ENCODE results near the gene MPV17L2. TPM values are rescaled to one million over a fixed set of nuclear protein-coding genes. Genes with fewer than 3 reads are reported as not detected.

Gene MPV17L2
- total RNA-seq, 4 donors from 2014 or later, result 18.1 to 38.9 (median 33.0) TPM

- TF ChIP-seq POLR2A (IDR thresholded peaks at IDR 0.05) (no peak), CTCF (IDR thresholded peaks at IDR 0.05 in 4 of 5, conservative IDR thresholded peaks at IDR 0.05 in 1 of 5) (no peak)
- ATAC-seq (no peak), DNase-seq (peak in 1 of 2 donors; percentile 52)
- intact Hi-C loops (cut with DNase I; ENCODE audit: low total_unique reads), result no loop called here
- peak overlapping the region in 3 of 4 donors; percentile 17 to 55 (median 35) for H3K27ac ChIP-seq
- peak overlapping the region; percentile 63 to 79 (median 68) for H3K4me3 ChIP-seq
- in situ Hi-C loops (cut with MboI; ENCODE audit: low sequenced_read_pairs in 4 of 4), result no loop called here
- no peaks in the 10 kb centered on the region for H3K9me3 ChIP-seq
- H3K36me3 ChIP-seq, result peaks cover 0 to 15% of the 10 kb centered on the region in 2 donors
- peaks cover 0 to 3% (median 0%) of the 10 kb centered on the region in 3 donors for H3K27me3 ChIP-seq
- peaks cover 8 to 12% of the 10 kb centered on the region in 2 donors for H3K4me1 ChIP-seq
Measured at GRCh38 chr19:18173054-18173571, 19.9 kb upstream of the MPV17L2 start.

GRCh38 chr19:18173572-18174288, 19.3 kb upstream of the MPV17L2 start, which contains the start of gene IFI30:
IFI30 (plus strand) TSS chr19:18173813; CDS start chr19:18173842, 29 bp downstream.
- intact Hi-C loops (cut with DNase I; ENCODE audit: low total_unique reads), result no loop called here
- peaks cover 0 to 3% (median 0%) of the 10 kb centered on the region in 3 donors for H3K27me3 ChIP-seq
- peak within 1 kb of the TSS; percentile 63 to 79 (median 68) for H3K4me3 ChIP-seq
- ATAC-seq (peak; percentile 52 to 60), DNase-seq (peak in 1 of 2 donors; percentile 59)
- TF ChIP-seq CTCF (IDR thresholded peaks at IDR 0.05 in 4 of 5, conservative IDR thresholded peaks at IDR 0.05 in 1 of 5) (no peak), POLR2A (IDR thresholded peaks at IDR 0.05) (peak; percentile 32 to 59)
- H3K36me3 ChIP-seq, result peaks cover 0 to 10% of the 10 kb centered on the region in 2 donors
- no peaks in the 10 kb centered on the region for H3K9me3 ChIP-seq
- peaks cover 8 to 12% of the 10 kb centered on the region in 2 donors for H3K4me1 ChIP-seq
- peak within 1 kb of the TSS in 3 of 4 donors; percentile 35 to 55 (median 37) for H3K27ac ChIP-seq
- in situ Hi-C loops (cut with MboI; ENCODE audit: low sequenced_read_pairs in 4 of 4), result no loop called here

GRCh38 chr19:18174983-18175382, 18.0 kb upstream of the MPV17L2 start:
- intact Hi-C loops (cut with DNase I; ENCODE audit: low total_unique reads), result no loop called here
- TF ChIP-seq CTCF (IDR thresholded peaks at IDR 0.05 in 4 of 5, conservative IDR thresholded peaks at IDR 0.05 in 1 of 5), result no peak
- no peak for TF ChIP-seq POLR2A (IDR thresholded peaks at IDR 0.05)
- in situ Hi-C loops (cut with MboI; ENCODE audit: low sequenced_read_pairs in 4 of 4), result no loop called here
- H3K9me3 ChIP-seq, result no peaks in the 10 kb centered on the region
- H3K27me3 ChIP-seq, result peaks cover 0 to 3% (median 0%) of the 10 kb centered on the region in 3 donors
- peaks cover 8 to 12% of the 10 kb centered on the region in 2 donors for H3K4me1 ChIP-seq
- H3K36me3 ChIP-seq, result no peaks in the 10 kb centered on the region
- ATAC-seq (no peak), DNase-seq (no peak)
- H3K4me3 ChIP-seq, result peak overlapping the region in 1 of 4 donors; percentile 63
- H3K27ac ChIP-seq, result no peak overlapping the region

GRCh38 chr19:18176367-18177310, 16.4 kb upstream of the MPV17L2 start:
- in situ Hi-C loops (cut with MboI; ENCODE audit: low sequenced_read_pairs in 4 of 4) (no loop called here), intact Hi-C loops (cut with DNase I; ENCODE audit: low total_unique reads) (no loop called here)
- no peak overlapping the region for H3K27ac ChIP-seq
- no peaks in the 10 kb centered on the region for H3K9me3 ChIP-seq
- H3K4me1 ChIP-seq, result peaks cover 8 to 12% of the 10 kb centered on the region in 2 donors
- TF ChIP-seq POLR2A (IDR thresholded peaks at IDR 0.05) (no peak), CTCF (IDR thresholded peaks at IDR 0.05 in 4 of 5, conservative IDR thresholded peaks at IDR 0.05 in 1 of 5) (no peak)
- H3K27me3 ChIP-seq, result peaks cover 0 to 3% (median 0%) of the 10 kb centered on the region in 3 donors
- no peak for ATAC-seq
- H3K4me3 ChIP-seq, result no peak overlapping the region
- H3K36me3 ChIP-seq, result no peaks in the 10 kb centered on the region
- no peak for DNase-seq
